HG02970 (cell line): ENCODE results near the gene MYO3B.
"Not testable (repeated sequence)": the region's sequence is repeated elsewhere in the genome, so short reads cannot be mapped to it uniquely, and the experiment has no call there.

Experiments
- ATAC-seq: cut with Tn5 transposase; IDR thresholded peaks from one replicate; pipeline ENCODE4 v1.9.1; 2021; ENCODE audit warnings: mild to moderate bottlenecking, moderate library complexity, moderate number of reproducible peaks; ENCODE audit not compliant: unreplicated experiment, low FRiP score

The MYO3B gene

DNA sequence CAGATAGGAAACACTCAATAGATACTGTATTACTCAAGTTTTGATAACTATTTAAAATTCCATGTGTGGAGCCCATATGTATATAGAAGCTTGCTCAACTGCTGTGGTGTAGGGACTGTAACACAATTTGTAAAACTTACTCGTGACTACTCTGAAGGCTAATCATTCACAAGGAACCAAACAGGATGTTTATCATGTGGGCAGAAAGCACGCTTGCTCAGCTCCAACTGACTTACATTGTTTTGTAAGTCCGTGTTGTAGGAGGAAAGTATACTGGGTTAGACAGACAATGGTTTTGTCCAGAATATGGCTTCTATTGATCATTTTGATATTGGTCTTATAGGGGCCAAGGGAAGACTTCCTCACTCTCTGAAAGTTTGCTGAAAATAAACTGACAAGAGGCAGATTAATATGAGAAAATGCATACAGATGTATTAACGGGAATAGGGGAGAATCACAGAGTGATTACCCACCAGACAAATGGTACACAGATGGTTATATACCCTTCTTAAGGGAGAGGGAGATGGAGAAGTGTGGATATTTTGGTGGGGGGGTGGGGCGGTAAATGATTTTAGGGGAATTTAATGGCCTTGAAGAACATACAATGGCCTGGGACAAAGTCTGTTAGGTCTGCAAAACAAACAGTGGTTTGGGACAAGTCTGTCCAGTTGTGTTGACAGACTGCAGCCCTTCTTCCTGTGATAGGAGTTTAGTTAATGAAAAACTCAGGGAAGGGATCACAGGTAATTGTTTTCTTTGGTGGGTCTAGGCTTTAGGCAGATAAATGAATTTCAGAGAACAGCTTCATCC is 277.9 kb downstream of the MYO3B start:
- no peak for ATAC-seq

DNA sequence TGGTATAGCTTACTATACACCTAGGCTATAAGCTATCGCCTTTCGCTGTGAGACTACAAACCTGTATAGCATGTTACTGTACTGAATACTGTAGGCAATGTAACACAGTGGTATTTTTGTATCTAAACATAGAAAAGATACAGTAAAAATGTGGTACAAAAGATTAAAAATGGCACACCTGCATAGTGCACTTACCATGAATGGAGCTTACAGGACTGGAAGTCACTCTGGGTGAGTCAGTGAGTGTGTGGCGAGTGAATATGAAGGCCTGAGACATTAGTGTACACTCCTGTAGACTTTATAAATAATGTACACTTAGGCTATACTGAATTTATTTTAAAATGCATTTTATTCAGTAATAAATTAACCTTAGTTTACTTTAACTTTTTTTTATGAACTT is 279.0 kb downstream of the MYO3B start:
- no peak for ATAC-seq

DNA sequence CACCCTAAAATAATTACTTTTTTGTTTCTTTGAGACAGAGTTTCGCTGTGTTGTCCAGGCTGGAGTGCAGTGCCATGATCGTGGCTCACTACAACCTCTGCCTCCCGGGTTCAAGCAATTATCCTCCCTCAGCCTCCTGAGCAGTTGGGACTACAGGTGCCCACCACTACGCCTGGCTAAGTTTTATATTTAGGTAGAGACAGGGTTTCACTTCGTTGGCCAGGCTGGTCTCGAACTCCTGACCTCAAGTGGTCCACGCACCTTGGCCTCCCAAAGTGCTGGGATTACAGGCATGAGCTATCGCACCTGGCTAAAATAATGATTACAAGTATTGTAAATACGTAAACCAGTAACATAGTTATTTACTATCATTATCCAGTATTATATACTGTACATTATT is 279.8 kb downstream of the MYO3B start:
- ATAC-seq, result no peak

DNA sequence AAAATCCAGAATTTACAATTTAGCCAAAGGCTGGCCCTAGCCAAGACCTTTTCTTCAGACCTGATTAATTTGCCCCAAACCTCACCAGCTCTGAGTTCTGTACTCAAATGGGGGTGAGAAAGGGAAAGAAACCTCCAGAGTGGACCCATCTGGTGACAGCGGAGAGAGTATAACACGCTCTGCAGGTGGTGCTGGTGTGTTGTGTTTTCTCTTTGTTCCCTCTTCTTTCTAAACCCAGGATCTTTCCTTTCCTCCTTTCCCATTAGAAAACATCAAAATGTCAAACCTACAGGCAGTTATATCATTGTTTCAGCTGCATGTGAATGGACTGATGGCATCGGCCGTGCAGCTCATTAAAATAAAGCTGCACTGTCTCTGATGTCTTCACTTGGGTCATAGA is 283.9 kb downstream of the MYO3B start:
- no peak for ATAC-seq

DNA sequence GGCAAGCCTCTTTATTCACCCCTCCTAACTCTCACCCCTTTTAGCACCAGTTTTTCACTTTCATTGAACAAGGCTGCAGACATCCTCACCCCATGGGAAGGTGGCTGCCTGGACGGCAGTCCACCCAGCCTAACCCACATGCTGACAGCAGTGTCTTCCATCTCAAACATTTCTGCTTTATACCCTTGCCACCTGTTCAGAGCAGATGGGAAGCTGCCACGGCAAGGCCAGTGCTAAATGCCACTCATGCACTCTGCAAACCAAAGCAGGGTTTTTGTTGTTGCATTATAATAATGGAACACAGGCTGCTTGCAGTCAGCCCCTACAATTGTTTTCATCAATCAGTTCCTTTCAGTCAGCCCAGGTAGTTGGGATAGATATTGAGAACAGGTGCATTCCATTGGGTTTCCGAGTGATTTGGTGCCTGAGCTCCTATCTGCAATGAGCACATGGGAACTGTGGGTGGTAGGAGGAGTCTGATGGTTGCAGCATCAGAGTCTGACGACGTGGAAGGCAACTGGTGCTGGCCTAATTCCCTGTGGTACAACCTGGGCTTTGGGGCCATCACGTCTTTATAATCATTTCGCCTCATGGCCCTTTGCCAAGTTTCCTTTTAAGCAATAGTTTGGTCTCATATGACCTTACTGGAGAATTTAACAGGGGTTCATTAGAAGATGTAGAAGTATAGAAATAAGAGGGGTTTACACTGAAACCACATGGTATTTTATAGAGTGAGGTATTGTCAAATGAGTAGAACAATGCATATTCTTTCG is 284.7 kb downstream of the MYO3B start:
- no peak for ATAC-seq

DNA sequence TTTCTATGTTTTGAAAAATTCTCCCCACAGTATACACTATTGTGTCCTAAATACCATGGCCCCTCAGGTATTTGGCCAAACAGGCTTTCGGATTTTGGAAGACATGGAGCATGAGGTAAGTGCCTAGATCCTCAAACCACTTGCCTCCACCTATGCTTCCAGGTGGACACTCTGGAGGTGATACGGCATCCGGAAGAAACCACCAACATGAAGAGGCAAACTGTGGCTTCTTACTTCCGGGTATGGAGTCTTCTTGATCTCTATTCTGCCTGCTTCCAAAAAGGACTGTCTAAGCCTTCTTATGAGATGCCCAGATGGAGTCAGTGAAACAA is 285.2 kb downstream of the MYO3B start:
- no peak for ATAC-seq

DNA sequence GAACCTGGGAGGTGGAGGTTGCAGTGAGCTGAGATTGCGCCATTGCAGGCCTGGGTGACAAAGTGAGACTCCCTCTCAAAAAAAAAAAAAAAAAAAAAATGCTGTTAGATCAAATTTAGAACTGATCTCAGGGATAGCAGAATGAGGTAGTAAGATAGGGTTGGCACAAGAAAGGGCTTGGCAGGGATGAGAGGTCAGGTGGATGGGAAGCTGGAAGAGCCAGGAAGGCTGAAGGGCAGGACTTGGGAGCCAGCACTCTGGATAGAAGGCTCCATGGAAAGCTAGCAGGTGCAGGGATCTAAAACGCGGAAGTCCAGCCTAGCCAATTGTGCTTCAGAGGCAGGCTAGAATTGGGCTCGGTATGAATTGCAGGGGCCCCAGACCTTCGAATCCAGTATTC is 286.3 kb downstream of the MYO3B start:
- no peak for ATAC-seq

DNA sequence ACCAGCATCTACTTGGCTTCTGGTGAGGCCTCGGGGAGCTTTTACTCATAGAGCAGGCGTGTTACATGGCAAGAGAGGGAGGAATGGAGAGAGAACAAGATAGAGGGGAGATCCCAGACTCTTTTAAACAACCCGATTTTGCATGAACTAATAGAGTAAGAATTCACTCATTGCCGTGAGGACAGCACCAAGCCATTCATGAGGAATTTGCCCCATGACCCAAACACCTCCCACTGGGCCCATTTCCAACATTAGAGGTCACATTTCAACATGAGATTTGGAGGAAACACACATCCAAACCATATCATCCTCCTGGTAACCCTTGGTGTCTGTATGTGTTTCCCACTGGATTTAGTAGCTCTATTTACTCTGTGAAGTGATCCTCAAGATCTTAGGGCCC is 287.3 kb downstream of the MYO3B start:
- ATAC-seq, result no peak

DNA sequence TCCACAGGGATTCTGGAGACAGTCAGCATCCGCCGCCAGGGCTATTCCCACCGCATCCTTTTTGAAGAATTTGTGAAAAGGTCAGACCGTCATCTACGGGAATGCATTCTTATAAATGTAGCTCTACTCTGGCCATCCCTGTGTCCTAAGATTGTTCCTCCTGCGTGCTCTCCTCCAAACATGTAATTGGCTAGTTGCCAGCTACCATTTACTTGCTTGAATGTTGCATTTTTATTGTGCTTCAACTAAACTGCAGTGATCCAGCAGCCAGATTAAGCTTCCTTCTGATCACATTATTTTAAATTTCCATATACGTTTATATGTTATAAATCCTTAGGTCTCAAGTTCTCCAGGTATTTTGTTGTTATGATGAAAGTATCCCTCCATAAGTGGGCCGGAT is 288.7 kb downstream of the MYO3B start:
- ATAC-seq, result no peak

DNA sequence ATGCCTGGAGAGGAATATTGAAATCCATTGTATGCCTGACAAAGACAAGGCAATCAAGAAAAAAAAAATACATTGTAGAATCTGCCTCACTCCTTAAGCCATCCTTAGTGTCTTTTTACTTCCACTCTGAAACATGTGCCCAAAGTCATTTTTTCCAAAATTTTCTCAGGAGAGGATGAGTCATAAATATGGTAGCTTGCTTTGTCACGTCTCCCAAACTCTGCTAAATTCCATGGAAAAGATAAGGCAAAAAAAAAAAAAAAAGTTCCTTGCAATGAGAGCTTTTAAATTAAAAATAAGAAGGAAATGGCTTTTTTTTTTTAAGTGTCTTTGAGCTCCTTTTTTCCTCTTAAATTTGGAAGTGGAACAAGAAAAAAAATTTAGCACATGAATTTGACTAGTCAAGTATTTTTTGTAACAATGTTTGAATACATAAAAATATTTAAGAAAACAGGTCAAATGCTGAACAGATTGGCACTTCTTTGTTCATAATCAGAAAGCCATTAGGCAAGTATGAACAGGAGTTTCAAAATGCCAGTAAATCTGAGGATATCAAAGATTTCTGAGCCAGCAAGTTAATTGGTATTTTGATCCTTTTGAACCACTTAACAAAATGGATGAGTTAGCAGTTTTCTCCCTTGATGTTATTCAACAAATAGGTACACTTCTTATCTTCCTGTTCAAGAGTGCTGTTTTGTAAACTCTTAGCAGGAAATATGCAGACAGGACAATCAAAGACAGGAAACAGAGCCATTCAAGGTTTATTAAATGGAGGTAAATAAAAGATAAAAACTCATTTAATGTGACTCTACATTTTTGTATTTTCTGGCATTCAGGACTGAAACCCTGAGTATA is 289.8 kb downstream of the MYO3B start:
- ATAC-seq, result no peak

DNA sequence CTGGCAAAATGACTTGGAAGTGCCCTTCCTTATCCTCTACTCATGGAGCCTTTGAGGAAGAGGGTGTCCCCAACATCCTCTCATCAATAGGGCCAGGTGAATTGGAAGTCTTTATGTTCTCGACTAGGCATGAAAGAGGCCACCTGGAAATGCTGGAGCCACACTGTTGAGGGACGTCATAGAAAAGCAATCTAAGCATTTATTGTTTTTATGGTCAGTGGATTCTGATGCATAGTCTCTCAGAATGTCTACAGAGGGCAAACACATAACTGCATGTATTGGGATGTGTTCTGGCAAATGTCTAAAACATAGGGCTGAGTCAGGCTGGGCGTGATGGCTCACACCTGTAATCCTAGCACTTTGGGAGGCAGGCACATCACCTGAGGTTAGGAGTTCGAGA is 290.6 kb downstream of the MYO3B start:
- no peak for ATAC-seq

DNA sequence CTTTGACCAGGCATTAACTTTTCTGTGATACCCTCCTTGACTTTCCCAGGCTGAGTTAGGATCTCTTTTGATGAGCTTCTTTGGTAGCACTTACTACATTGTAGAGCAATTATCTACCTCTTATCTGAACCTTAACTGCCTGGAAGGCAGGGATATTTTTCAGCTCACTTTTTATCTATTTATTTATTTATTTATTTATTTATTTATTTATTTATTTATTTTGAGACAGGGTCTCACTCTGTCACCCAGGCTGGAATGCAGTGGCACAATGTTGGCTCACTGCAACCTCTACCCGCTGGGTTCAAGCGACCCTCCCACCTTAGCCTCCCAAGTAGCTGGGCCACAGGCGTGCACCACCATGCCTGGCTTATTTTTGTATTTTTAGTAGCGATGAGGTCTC is 294.6 kb downstream of the MYO3B start:
- ATAC-seq, result not testable (repeated sequence)

DNA sequence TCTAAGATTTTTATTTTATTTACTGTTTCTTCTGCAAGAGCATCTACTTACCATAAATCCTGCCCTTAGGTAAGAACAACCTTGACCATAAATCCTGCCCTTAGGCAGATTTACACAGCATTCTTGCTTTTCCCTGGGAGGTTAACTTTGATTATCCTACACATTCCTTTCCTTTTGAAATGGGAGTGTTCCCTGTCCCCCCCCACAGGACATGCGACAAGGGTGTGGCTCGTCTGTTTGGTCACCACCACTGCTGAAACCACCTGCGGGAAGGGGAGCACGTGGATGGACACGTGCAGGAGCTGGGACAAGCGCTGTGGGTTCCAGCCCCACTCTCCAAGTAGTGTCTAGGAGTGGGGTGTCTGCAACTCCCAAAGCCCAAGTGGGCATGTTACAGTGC is 297.9 kb downstream of the MYO3B start:
- ATAC-seq, result no peak

DNA sequence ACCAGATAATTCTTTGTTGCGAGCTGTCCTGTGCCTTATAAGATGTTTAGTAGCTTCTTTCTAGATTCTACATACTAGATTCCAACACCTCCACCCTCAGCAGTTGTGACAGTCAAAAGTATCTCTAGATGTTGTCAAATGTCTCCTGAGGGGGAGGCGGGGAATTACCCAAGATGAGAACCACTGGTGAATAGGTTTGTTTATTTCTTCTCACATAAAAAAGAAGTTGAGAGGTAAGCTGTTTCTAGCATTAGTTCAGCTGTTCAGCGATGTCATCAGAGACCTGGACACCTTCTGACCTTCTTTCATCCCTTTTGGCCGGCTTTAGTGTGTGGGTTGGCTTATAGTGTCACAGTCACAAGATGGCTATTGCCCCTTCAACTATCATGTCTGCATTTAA is 299.7 kb downstream of the MYO3B start:
- no peak for ATAC-seq

DNA sequence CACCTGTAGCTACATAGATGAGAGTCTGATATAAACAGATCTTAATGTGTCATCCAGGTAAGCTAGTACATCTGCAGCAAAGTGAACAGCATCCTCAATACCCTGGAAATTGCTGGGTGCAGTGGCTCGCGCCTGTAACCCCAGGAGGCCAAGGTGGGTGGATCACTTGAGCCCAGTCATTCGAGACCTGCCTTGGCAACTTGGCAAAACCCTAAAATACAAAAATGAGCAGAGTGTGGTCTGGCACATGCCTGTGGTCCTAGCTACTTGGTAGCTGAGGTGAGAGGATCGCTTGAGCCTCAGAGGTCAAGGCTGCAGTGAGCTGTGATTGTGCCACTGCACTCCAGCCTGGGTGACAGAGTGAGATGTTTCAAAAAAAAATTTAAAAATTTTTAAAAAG is 303.3 kb downstream of the MYO3B start:
- ATAC-seq, result no peak

DNA sequence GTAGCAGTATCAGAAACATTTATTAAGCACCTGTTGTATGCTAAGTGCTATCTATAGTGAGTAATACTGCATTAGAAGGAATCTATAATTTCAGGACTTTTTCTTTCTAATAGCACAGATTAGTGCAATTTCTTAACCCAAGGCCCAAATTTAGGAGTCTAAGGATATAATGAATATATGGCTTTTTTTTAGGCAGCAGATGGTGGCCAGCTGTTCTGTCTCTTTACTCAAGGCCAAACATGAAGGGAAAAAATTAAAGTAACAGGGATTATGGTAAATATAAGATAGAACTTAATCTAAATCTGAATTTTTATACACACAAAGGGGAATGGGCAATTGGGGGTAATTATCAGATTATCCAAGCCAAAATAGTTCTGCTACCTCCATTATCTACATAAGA is 306.6 kb downstream of the MYO3B start:
- ATAC-seq, result no peak

DNA sequence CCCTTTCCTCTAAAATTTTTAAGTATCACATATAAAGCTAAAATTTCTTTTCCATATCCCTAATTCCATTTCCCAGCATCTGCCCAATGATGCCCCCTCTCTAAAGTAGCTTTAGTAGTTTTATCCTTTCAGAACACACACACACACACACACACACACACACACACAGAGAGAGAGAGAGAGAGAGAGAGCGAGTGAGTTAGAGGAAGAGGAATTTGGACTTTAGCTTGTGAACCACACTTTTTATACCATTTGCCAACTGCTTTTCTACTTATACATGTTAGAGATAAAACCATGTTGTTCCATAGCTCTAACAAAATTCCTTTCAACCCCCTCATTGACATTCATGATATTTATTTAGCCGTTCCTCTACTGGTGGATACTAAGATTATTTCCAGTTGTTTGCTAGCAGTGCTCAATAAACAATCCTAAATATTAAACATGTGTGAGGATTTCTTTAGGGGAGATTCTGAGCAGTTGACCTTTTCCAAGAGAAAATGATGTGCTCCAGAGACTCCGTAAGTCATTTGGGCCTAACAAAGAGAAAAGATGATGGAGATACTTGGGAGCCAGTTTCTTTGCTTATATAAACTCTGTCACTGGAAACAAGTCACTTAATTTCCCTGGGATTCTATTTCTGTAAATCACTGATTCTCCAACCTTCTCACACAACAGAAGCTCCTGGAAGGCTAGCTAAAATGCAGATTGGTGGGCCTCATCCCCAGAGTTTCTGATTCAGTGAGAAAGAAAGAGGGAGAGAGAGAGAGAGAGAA is 307.5 kb downstream of the MYO3B start:
- ATAC-seq, result no peak

DNA sequence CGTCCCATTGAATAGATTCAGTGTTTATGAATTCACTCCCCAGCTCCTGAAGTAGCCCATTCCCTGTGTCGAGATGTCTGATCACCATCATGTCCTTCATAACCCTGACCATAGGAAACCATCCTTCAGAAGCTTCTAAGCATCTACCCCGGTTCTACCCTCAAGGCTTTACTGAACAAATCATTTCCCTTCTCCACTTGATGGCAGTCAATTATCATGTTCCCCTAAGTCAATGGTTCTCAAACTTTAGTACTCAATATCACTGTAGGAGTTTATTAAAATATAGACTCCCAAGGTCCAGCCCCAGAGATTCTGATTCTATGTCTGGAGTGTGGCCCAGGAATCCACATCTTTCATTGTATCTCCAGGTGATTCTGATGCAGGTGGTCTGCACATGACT is 308.8 kb downstream of the MYO3B start:
- ATAC-seq, result no peak

DNA sequence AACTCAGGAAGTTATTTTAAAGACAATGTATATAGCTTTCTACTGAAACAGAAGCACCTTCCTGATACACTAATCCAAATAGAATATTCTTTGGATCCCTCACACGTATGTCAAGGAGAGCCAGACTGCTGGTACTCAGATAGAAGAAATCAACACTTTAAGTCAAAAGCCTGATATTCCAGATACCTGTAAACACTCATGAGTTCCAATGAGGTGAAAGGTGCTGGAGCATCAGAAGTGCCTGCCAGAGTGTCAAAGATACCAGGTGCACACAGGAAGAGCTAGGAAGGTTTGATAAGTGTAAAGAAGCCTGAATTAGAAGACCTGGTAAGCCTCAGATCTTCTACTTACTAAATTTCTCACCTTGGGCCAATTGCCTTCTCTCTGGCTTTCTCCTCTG is 310.9 kb downstream of the MYO3B start:
- ATAC-seq, result no peak

DNA sequence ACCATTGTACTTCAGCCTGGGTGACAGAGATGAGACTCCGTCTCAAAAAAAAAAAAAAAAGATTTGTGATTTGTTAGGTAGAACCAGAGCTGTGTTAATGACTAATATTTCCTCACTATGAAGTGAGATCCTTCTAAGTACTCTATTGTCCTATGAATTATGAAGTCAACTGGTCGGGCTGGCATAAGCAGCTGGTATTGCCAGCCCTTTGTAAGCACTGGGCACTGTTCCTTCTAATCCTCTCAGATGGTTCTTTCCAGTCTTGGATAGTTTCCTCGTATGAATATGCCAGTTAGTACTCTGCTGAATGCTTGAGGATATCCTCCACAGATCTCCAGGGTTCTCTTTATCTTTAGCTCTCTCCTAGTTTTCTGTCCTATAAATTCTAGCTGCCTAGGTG is 314.1 kb downstream of the MYO3B start:
- no peak for ATAC-seq
